Right cardiac atrium (tissue), 5 donors: ENCODE measurements around the gene CR1. TPM values are rescaled to one million over a fixed set of nuclear protein-coding genes. Genes with fewer than 3 reads are reported as not detected.

Experiments used
- ATAC-seq, 2 donors: fragments of 200-7000 bp; cut with Tn5 transposase; one replicate each; pipeline versions ENCODE4 v1.8.0 to v1.9.1; 2020; ENCODE audit warnings: moderate library complexity in 2 of 2, mild to moderate bottlenecking in 1 of 2
- DNase-seq, 3 donors: peaks; one replicate each; pipeline ENCODE4 v3.0.0-alpha.2; 2020
- H3K27ac ChIP-seq: one replicate; pipeline ENCODE4 v1.5.1; 2013; ENCODE audit warnings: mild to moderate bottlenecking, low read length, control low read depth, moderate library complexity
- H3K27me3 ChIP-seq: one replicate; pipeline ENCODE4 v1.6.1; 2013; ENCODE audit not compliant: control insufficient read depth, insufficient read depth
- H3K4me1 ChIP-seq: one replicate; pipeline ENCODE4 v1.6.1; 2013; ENCODE audit warnings: low read length; ENCODE audit not compliant: control insufficient read depth, insufficient read depth
- H3K4me3 ChIP-seq: one replicate; pipeline ENCODE4 v1.5.1; 2013; ENCODE audit warnings: low read length, control low read depth
- H3K9me3 ChIP-seq: one replicate; pipeline ENCODE4 v1.6.1; 2013; ENCODE audit warnings: low read length; ENCODE audit not compliant: control insufficient read depth
- WGBS: extraction: QIAGEN DNeasy Blood & Tissue Kit; methylation state at CpG from one replicate; pipeline ENCODE4 v1.1.7; 2013; 5-methylcytosine and 5-hydroxymethylcytosine counted together
- intact Hi-C, 4 donors: fragments of 100-400 bp; cut with DNase I; formaldehyde crosslinking; loops; one replicate each; pipeline versions ENCODE4 v1.11.0 to v1.14.0; 2022 to 2023
- long read RNA-seq, 4 donors: library from polyadenylated mRNA; unstranded; transcript quantifications; one replicate each; pipeline ENCODE4 v2.0.0, GENCODE V29; 2020 to 2021
- polyA plus RNA-seq: library from polyadenylated mRNA; stranded (reverse); fragments of 200-250 nt; gene quantifications from one replicate; pipeline ENCODE4 v1.2.3, GENCODE V29; 2013
- total RNA-seq, 4 donors: library from RNA; stranded (reverse); fragmentation: NEBNext Ultra II Directional; extraction: Animal tissue kit (Norgen Biotek cat#: 25700); gene quantifications; one replicate each; pipeline ENCODE4 v1.2.1, GENCODE V29; 2021
- donor health status: healthy with polysubstance abuse.
- donor health status: DM: no; HTN: yes; CAD: no.
- donor health status: DM: no; HTN: no; CAD: no.
- donor health status: DM: no; HTN: yes; CAD: no; lungs with severe emphysema.
- donor health status: DM: yes; HTN: yes; CAD: no.

The CR1 gene
- total RNA-seq (1 to 10 TPM; 2.5 to 4.2 (median 3.2) TPM), polyA plus RNA-seq (0.16 TPM)
- long read RNA-seq, donor 1, partial matches to known transcripts: 1 of 2 reads
- long read RNA-seq, donor 1, other reads (novel, unspliced or antisense): 1 of 2 reads
- long read RNA-seq, donor 2: 0 reads
- long read RNA-seq, donor 3: 0 reads
- long read RNA-seq, donor 4: 0 reads

GRCh38 chr1:207495801-207496792 lies at the start of gene CR1:
Gene CR1 (plus strand): TSS chr1:207496157. CDS start chr1:207496268, 111 bp downstream.
- no peaks in the 10 kb centered on the region for H3K9me3 ChIP-seq
- H3K4me1 ChIP-seq: no peaks in the 10 kb centered on the region
- WGBS: 3% methylated on average over 68 of the region's 68 CpGs
- no peak within 1 kb of the TSS for H3K27ac ChIP-seq
- intact Hi-C loops: loop anchor here in 1 of 4 donors (5.0 kb wide), 1 partner anchor 414 kb away; no protein-coding TSS in a partner anchor
- peak; percentile 31 to 63 (median 60) for DNase-seq
- peak within 1 kb of the TSS; percentile 29 for H3K4me3 ChIP-seq
- H3K27me3 ChIP-seq: no peaks in the 10 kb centered on the region
- ATAC-seq: peak; percentile 63 to 65

- intact Hi-C loops: no loop called here
- 19% methylated on average over 1 of the region's 1 CpG for WGBS
- H3K27me3 ChIP-seq: peaks cover 3% of the 10 kb centered on the region
- no peaks in the 10 kb centered on the region for H3K9me3 ChIP-seq
- H3K4me3 ChIP-seq: peak overlapping the region; percentile 37
- ATAC-seq (no peak), DNase-seq (no peak)
- no peak overlapping the region for H3K27ac ChIP-seq
- H3K4me1 ChIP-seq: no peaks in the 10 kb centered on the region
Measured at GRCh38 chr1:207453710-207454045, 42.3 kb upstream of the CR1 start.

GRCh38 chr1:207454046-207454964 lies 41.7 kb upstream of the CR1 start, which contains the start of gene CR2:
Gene CR2 (plus strand): TSS chr1:207454328. CDS start chr1:207454419, 91 bp downstream.
- H3K9me3 ChIP-seq: no peaks in the 10 kb centered on the region
- peak; percentile 13 to 53 (median 51) for DNase-seq
- peak within 1 kb of the TSS; percentile 37 for H3K4me3 ChIP-seq
- ATAC-seq: peak; percentile 60 to 68
- no peak within 1 kb of the TSS for H3K27ac ChIP-seq
- 2% methylated on average over 75 of the region's 75 CpGs for WGBS
- no peaks in the 10 kb centered on the region for H3K4me1 ChIP-seq
- intact Hi-C loops: no loop called here
- H3K27me3 ChIP-seq: peaks cover 3% of the 10 kb centered on the region

- no peaks in the 10 kb centered on the region for H3K9me3 ChIP-seq
- no peaks in the 10 kb centered on the region for H3K4me1 ChIP-seq
- H3K27me3 ChIP-seq: peaks cover 5% of the 10 kb centered on the region
- peak overlapping the region; percentile 37 for H3K4me3 ChIP-seq
- intact Hi-C loops: no loop called here
- DNase-seq: no peak
- no peak overlapping the region for H3K27ac ChIP-seq
- no peak for ATAC-seq
- WGBS: 57% methylated on average over 6 of the region's 6 CpGs
Measured at GRCh38 chr1:207455183-207455754, 40.7 kb upstream of the CR1 start.

GRCh38 chr1:207458414-207458813 lies 37.5 kb upstream of the CR1 start:
- Histone ChIP-seq H3K9me3 (no peaks in the 10 kb centered on the region), H3K27ac (no peak overlapping the region), H3K4me3 (no peak overlapping the region), H3K27me3 (peaks cover 5% of the 10 kb centered on the region), H3K4me1 (no peaks in the 10 kb centered on the region)
- 86% methylated on average over 1 of the region's 1 CpG for WGBS
- intact Hi-C loops: no loop called here
- ATAC-seq (no peak), DNase-seq (no peak)

- H3K4me3 ChIP-seq: no peak overlapping the region
- intact Hi-C loops: no loop called here
- H3K27ac ChIP-seq: no peak overlapping the region
- ATAC-seq (no peak), DNase-seq (no peak)
- H3K9me3 ChIP-seq: no peaks in the 10 kb centered on the region
- 94% methylated on average over 2 of the region's 2 CpGs for whole genome bisulfite sequencing
- no peaks in the 10 kb centered on the region for H3K4me1 ChIP-seq
- peaks cover 5% of the 10 kb centered on the region for H3K27me3 ChIP-seq
Measured at GRCh38 chr1:207459008-207459407, 36.9 kb upstream of the CR1 start.

- Histone ChIP-seq H3K4me1 (no peaks in the 10 kb centered on the region), H3K27me3 (peaks cover 6% of the 10 kb centered on the region), H3K27ac (no peak overlapping the region), H3K9me3 (no peaks in the 10 kb centered on the region), H3K4me3 (no peak overlapping the region)
- no peak for DNase-seq
- ATAC-seq: no peak
- intact Hi-C loops: no loop called here
- WGBS: 74% methylated on average over 1 of the region's 1 CpG
Measured at GRCh38 chr1:207461649-207462048, 34.3 kb upstream of the CR1 start.

- H3K4me1 ChIP-seq: no peaks in the 10 kb centered on the region
- ATAC-seq: no peak
- no peak overlapping the region for H3K4me3 ChIP-seq
- peaks cover 6% of the 10 kb centered on the region for H3K27me3 ChIP-seq
- DNase-seq: no peak
- H3K27ac ChIP-seq: no peak overlapping the region
- no peaks in the 10 kb centered on the region for H3K9me3 ChIP-seq
- intact Hi-C loops: no loop called here
Measured at GRCh38 chr1:207462535-207462934, 33.4 kb upstream of the CR1 start.

GRCh38 chr1:207463021-207463420 lies 32.9 kb upstream of the CR1 start:
- Histone ChIP-seq H3K9me3 (no peaks in the 10 kb centered on the region), H3K27me3 (peaks cover 6% of the 10 kb centered on the region), H3K4me3 (no peak overlapping the region), H3K27ac (no peak overlapping the region), H3K4me1 (no peaks in the 10 kb centered on the region)
- DNase-seq (no peak), ATAC-seq (no peak)
- intact Hi-C loops: no loop called here

GRCh38 chr1:207463571-207463970 lies 32.4 kb upstream of the CR1 start:
- H3K27me3 ChIP-seq: peaks cover 6% of the 10 kb centered on the region
- intact Hi-C loops: no loop called here

More at GRCh38 chr1:207463571-207463970, 32.4 kb upstream of the CR1 start:
- DNase-seq: no peak
- Histone ChIP-seq H3K9me3 (no peaks in the 10 kb centered on the region), H3K4me3 (no peak overlapping the region), H3K4me1 (no peaks in the 10 kb centered on the region), H3K27ac (no peak overlapping the region)
- ATAC-seq: no peak
- 65% methylated on average over 3 of the region's 3 CpGs for WGBS
